H1 (cell line): ENCODE measurements around the gene ERFE. TPM values are rescaled to one million over a fixed set of nuclear protein-coding genes. Genes with fewer than 3 reads are reported as not detected.
A peak's percentile ranks its signal among the peaks of the same experiment; 100 is the strongest.

Source experiments
- CTCF ChIA-PET: fragments of 300-600 bp; sonication (Branson Sonifier 250); formaldehyde crosslinking; loops from one replicate; lab custom pipeline; 2021; ENCODE audit not compliant: partially characterized antibody; lab: Charles Lee
- POLR2A ChIA-PET: fragments of 300-600 bp; sonication (Branson Sonifier 250); formaldehyde crosslinking; loops from one replicate; lab custom pipeline; 2021; ENCODE audit warnings: inconsistent platforms; ENCODE audit not compliant: partially characterized antibody; lab: Charles Lee
- DNase-seq, 2 experiments: peaks; one replicate each; pipeline versions ENCODE4 v3.0.0 to v3.0.0-alpha.2; 2010 to 2022; ENCODE audit warnings: low spot score in 2 of 2, low read depth in 1 of 2, mixed read lengths in 1 of 2
- FAIRE-seq: peaks from 2 replicates; lab custom pipeline; 2011; peaks lifted over from hg19 to GRCh38; lab: Jason Lieb, UNC
- H2AFZ ChIP-seq: 2 replicates; pipeline ENCODE4 v1.8.1; 2012; ENCODE audit warnings: low read length, inconsistent platforms
- H2AK5ac ChIP-seq: 2 replicates; pipeline ENCODE4 v1.6.1; 2013; ENCODE audit warnings: low read depth, low read length
- H2BK120ac ChIP-seq: replicated peaks from 2 replicates; pipeline ENCODE3; 2013; ENCODE audit warnings: low read depth, low read length, inconsistent platforms
- H2BK12ac ChIP-seq: 2 replicates; pipeline ENCODE4 v1.6.1; 2013; ENCODE audit warnings: low read depth, low read length
- H2BK15ac ChIP-seq: 2 replicates; pipeline ENCODE4 v1.6.1; 2013; ENCODE audit warnings: low read length
- H2BK20ac ChIP-seq: 2 replicates; pipeline ENCODE4 v1.6.1; 2013; ENCODE audit warnings: low read length
- H2BK5ac ChIP-seq: 2 replicates; pipeline ENCODE4 v1.6.1; 2013; ENCODE audit warnings: low read depth, low read length
- H3K14ac ChIP-seq: 2 replicates; pipeline ENCODE4 v1.6.1; 2013; ENCODE audit warnings: inconsistent platforms; ENCODE audit not compliant: insufficient read length
- H3K18ac ChIP-seq: 2 replicates; pipeline ENCODE4 v1.6.1; 2013; ENCODE audit warnings: low read length; ENCODE audit errors: extremely low read depth
- H3K23ac ChIP-seq: 2 replicates; pipeline ENCODE4 v1.6.1; 2013; ENCODE audit warnings: inconsistent platforms; ENCODE audit not compliant: insufficient read length
- H3K23me2 ChIP-seq: 2 replicates; pipeline ENCODE4 v1.6.1; 2013; ENCODE audit warnings: low read depth, low read length
- H3K27ac ChIP-seq: 2 replicates; pipeline ENCODE4 v1.6.1; 2011; ENCODE audit warnings: low read depth, low read length, inconsistent platforms
- H3K27me3 ChIP-seq, 4 experiments: replicated peaks in 1 of 4; 1 replicate in 1 of 4; 2 replicates in 3 of 4; pipeline versions ENCODE4 v1.6.1 to v1.8.1; 2011 to 2013; ENCODE audit warnings: low read length in 3 of 4, mild to moderate bottlenecking in 3 of 4, inconsistent platforms in 2 of 4, mixed read lengths in 2 of 4, moderate library complexity in 1 of 4; ENCODE audit not compliant: control insufficient read depth in 3 of 4, insufficient read depth in 3 of 4; ENCODE audit errors: extremely low read depth in 1 of 4
- H3K36me3 ChIP-seq, 4 experiments: 2 replicates each; pipeline versions ENCODE4 v1.6.1 to v1.8.1; 2011 to 2013; ENCODE audit warnings: mild to moderate bottlenecking in 4 of 4, low read length in 3 of 4, moderate library complexity in 2 of 4, control low read depth in 1 of 4, inconsistent platforms in 1 of 4; ENCODE audit not compliant: insufficient read depth in 4 of 4, control insufficient read depth in 2 of 4
- H3K4ac ChIP-seq: replicated peaks from 2 replicates; pipeline ENCODE3; 2013; ENCODE audit warnings: low read length, low read depth, mixed read lengths, inconsistent platforms; ENCODE audit not compliant: insufficient read length
- H3K4me1 ChIP-seq, 4 experiments: replicated peaks in 1 of 4; 1 replicate in 1 of 4; 2 replicates in 3 of 4; pipeline versions ENCODE4 v1.6.1 to v1.8.1; 2011 to 2013; ENCODE audit warnings: low read length in 3 of 4, inconsistent platforms in 2 of 4, mixed read lengths in 1 of 4; ENCODE audit not compliant: insufficient read depth in 4 of 4, control insufficient read depth in 3 of 4
- H3K4me2 ChIP-seq, 2 experiments: 2 replicates each; pipeline versions ENCODE4 v1.6.1 to v1.8.1; 2011 to 2013; ENCODE audit warnings: low read depth in 2 of 2, low read length in 2 of 2, control low read depth in 1 of 2, inconsistent platforms in 1 of 2, mild to moderate bottlenecking in 1 of 2; ENCODE audit not compliant: insufficient read depth in 1 of 2
- H3K4me3 ChIP-seq, 4 experiments: fragments of 200-600, 300-600 bp in 1 of 4; sonication (generic), shearing (Covaris generic), sonication (Bioruptor Twin) in 1 of 4; 2 replicates each; pipeline versions ENCODE4 v1.5.1 to v1.8.1; 2011 to 2016; ENCODE audit warnings: low read length in 4 of 4, low read depth in 3 of 4, control low read depth in 2 of 4, inconsistent platforms in 2 of 4, mild to moderate bottlenecking in 2 of 4, mixed read lengths in 1 of 4, moderate library complexity in 1 of 4; ENCODE audit not compliant: insufficient read depth in 2 of 4; ENCODE audit errors: extremely low read depth in 1 of 4
- H3K56ac ChIP-seq: replicated peaks from 2 replicates; pipeline ENCODE3; 2013; ENCODE audit warnings: low read depth, mild to moderate bottlenecking, mixed read lengths, low read length, inconsistent platforms; ENCODE audit not compliant: insufficient read length
- H3K79me1 ChIP-seq: 2 replicates; pipeline ENCODE4 v1.6.1; 2013; ENCODE audit warnings: low read depth, low read length, control low read depth
- H3K79me2 ChIP-seq, 2 experiments: 2 replicates each; pipeline versions ENCODE4 v1.6.1 to v1.8.1; 2012 to 2013; ENCODE audit warnings: low read length in 2 of 2, mild to moderate bottlenecking in 2 of 2, inconsistent platforms in 1 of 2; ENCODE audit not compliant: insufficient read depth in 2 of 2, control insufficient read depth in 1 of 2
- H3K9ac ChIP-seq, 4 experiments: replicated peaks in 1 of 4; 1 replicate in 1 of 4; 2 replicates in 3 of 4; pipeline versions ENCODE4 v1.6.1 to v1.8.1; 2011 to 2013; ENCODE audit warnings: low read depth in 3 of 4, low read length in 3 of 4, control low read depth in 2 of 4, mild to moderate bottlenecking in 2 of 4, moderate library complexity in 2 of 4, inconsistent platforms in 1 of 4; ENCODE audit errors: extremely low read depth in 1 of 4
- H3K9me3 ChIP-seq, 2 experiments: 2 replicates each; pipeline versions ENCODE4 v1.6.1 to v1.8.1; 2012 to 2013; ENCODE audit warnings: mild to moderate bottlenecking in 2 of 2, moderate library complexity in 2 of 2, control low read depth in 1 of 2, inconsistent platforms in 1 of 2, low read depth in 1 of 2, low read length in 1 of 2, mixed read lengths in 1 of 2; ENCODE audit not compliant: insufficient read depth in 2 of 2
- H4K20me1 ChIP-seq, 2 experiments: replicated peaks in 1 of 2; 2 replicates each; pipeline versions ENCODE3 to v1.8.1; 2011 to 2013; ENCODE audit warnings: inconsistent platforms in 2 of 2, low read length in 2 of 2, mild to moderate bottlenecking in 1 of 2; ENCODE audit not compliant: insufficient read depth in 2 of 2, control insufficient read depth in 1 of 2
- H4K5ac ChIP-seq: 2 replicates; pipeline ENCODE4 v1.6.1; 2013; ENCODE audit warnings: low read length, low read depth, mixed read lengths, inconsistent platforms; ENCODE audit not compliant: insufficient read length
- H4K8ac ChIP-seq: 2 replicates; pipeline ENCODE4 v1.8.0; 2013; ENCODE audit warnings: mild to moderate bottlenecking, moderate library complexity, low read length, inconsistent platforms; ENCODE audit not compliant: insufficient read depth; ENCODE audit errors: extremely low read depth
- H4K91ac ChIP-seq: replicated peaks from 2 replicates; pipeline ENCODE3; 2013; ENCODE audit warnings: low read length, mixed read lengths, inconsistent platforms; ENCODE audit not compliant: insufficient read length
- ASH2L ChIP-seq: fragments of 200-600, 300-600 bp; sonication (generic); IDR thresholded peaks from one replicate; pipeline ENCODE4 v1.7.1; 2017; ENCODE audit warnings: low read length
- BACH1 ChIP-seq: IDR thresholded peaks from 2 replicates; pipeline ENCODE4 v1.6.1; 2012; ENCODE audit warnings: low read length, improper control_type of control experiment
- CEBPB ChIP-seq: IDR thresholded peaks from 2 replicates; pipeline ENCODE4 v1.6.1; 2012; ENCODE audit warnings: low read depth, low read length
- CHD1 ChIP-seq: IDR thresholded peaks from 2 replicates; pipeline ENCODE4 v1.6.1; 2012; ENCODE audit warnings: low read depth, low read length, improper control_type of control experiment
- E2F6 ChIP-seq: IDR thresholded peaks from 2 replicates; pipeline ENCODE4 v1.6.1; 2012; ENCODE audit warnings: inconsistent platforms
- JUN ChIP-seq: IDR thresholded peaks from 2 replicates; pipeline ENCODE4 v1.6.1; 2011; ENCODE audit warnings: low read depth, mild to moderate bottlenecking, improper control_type of control experiment, low read length
- KDM1A ChIP-seq: fragments of 200-600, 300-600 bp; sonication (generic); IDR thresholded peaks from 2 replicates; pipeline ENCODE4 v1.7.1; 2016; ENCODE audit warnings: mild to moderate bottlenecking, low read length, borderline replicate concordance
- NRF1 ChIP-seq: IDR thresholded peaks from 2 replicates; pipeline ENCODE4 v1.6.1; 2011; ENCODE audit warnings: mild to moderate bottlenecking, low read depth, low read length, improper control_type of control experiment
- SIX5 ChIP-seq: IDR thresholded peaks from 2 replicates; pipeline ENCODE4 v1.6.1; 2011; ENCODE audit warnings: mild to moderate bottlenecking, low read depth, low read length
- SP4 ChIP-seq: IDR thresholded peaks from 2 replicates; pipeline ENCODE4 v1.6.1; 2012; ENCODE audit warnings: low read length, inconsistent platforms
- SRF ChIP-seq: IDR thresholded peaks from 2 replicates; pipeline ENCODE4 v1.6.1; 2011; ENCODE audit warnings: mild to moderate bottlenecking, low read depth, low read length, moderate library complexity
- SUZ12 ChIP-seq: fragments of 200-600 bp; sonication (generic); IDR thresholded peaks from 2 replicates; pipeline ENCODE4 v1.6.1; 2012; ENCODE audit warnings: mild to moderate bottlenecking, inconsistent platforms, low read length, moderate library complexity, mixed read lengths
- TAF7 ChIP-seq: optimal IDR thresholded peaks from 2 replicates; pipeline ENCODE3; 2011; ENCODE audit warnings: low read depth, mild to moderate bottlenecking, inconsistent platforms, low read length, moderate library complexity, borderline replicate concordance
- WGBS, 2 experiments: shearing (Covaris generic) in 1 of 2; methylation state at CpG; one replicate each; pipeline versions ENCODE4 v1.1.6 to v1.1.7; 2013 to 2015; ENCODE audit warnings: low lambda C conversion rate in 2 of 2, mixed read lengths in 2 of 2, inconsistent platforms in 1 of 2, low coverage in 1 of 2, missing lambda C conversion rate in 1 of 2; ENCODE audit not compliant: insufficient replicate concordance in 2 of 2, insufficient coverage in 1 of 2, insufficient read length in 1 of 2; ENCODE audit errors: extremely low coverage in 1 of 2, missing lambda C conversion rate in 1 of 2; 5-methylcytosine and 5-hydroxymethylcytosine counted together
- polyA plus RNA-seq, 7 experiments: library from polyadenylated mRNA; depleted of rRNA in 3 of 7; stranded (reverse) in 5 of 7; unstranded in 2 of 7; fragments of >200 nt in 5 of 7; fragments of 200-250 nt in 2 of 7; gene quantifications; 1 replicate in 5 of 7; 2 replicates in 1 of 7; 4 replicates in 1 of 7; pipeline versions ENCODE4 v1.2.1 to v1.2.3, GENCODE V29; 2011 to 2013; ENCODE audit warnings: missing spikeins in 2 of 7, mixed read lengths in 2 of 7
- total RNA-seq: library from RNA; stranded (reverse); fragmentation: NEBNext Ultra II Directional; extraction: Animal tissue kit (Norgen Biotek cat#: 25700); gene quantifications from 2 replicates; pipeline ENCODE4 v1.2.1, GENCODE V29; 2021

The ERFE gene
- total and polyA plus RNA-seq, 2 of the 8 experiments (the other 6 are each of a cell fraction or from before 2014, with no cell fraction given): 2.5 to 3.6 TPM

- DNase-seq: no peak
- no peak within 1 kb of the TSS for H4K5ac ChIP-seq
- H4K20me1 ChIP-seq: no peaks in the 10 kb centered on the region
- no peak within 1 kb of the TSS for H2BK120ac ChIP-seq
- no peak for FAIRE-seq
- H3K9ac ChIP-seq: no peak within 1 kb of the TSS
- H2AK5ac ChIP-seq: no peak within 1 kb of the TSS
- H3K4ac ChIP-seq: peak within 1 kb of the TSS; percentile 38
- no peak within 1 kb of the TSS; the same call in 1 of the 2 replicates for H2AFZ ChIP-seq
- H3K4me3 ChIP-seq: no peak within 1 kb of the TSS
- no peaks in the 10 kb centered on the region for H3K27me3 ChIP-seq
- ChIA-PET CTCF (interaction anchor here (0.6 to 7.1 kb wide), 42 partner anchors 9 to 650 kb away, joined by 3 to 72 read pairs (median 4); partner anchors contain the start of genes ERFE and SCLY), POLR2A (interaction anchor here (0.9 to 1.7 kb wide), 4 partner anchors 8 to 39 kb away, joined by 3 to 5 read pairs (median 4); partner anchors contain the start of gene ESPNL)
- H3K4me2 ChIP-seq: no peak within 1 kb of the TSS
- no peaks in the 10 kb centered on the region for H3K23me2 ChIP-seq
- H3K27ac ChIP-seq: no peak within 1 kb of the TSS
- H3K56ac ChIP-seq: no peak within 1 kb of the TSS
- no peak within 1 kb of the TSS for H3K14ac ChIP-seq
- no peak within 1 kb of the TSS for H4K91ac ChIP-seq
- 88% methylated on average over 16 of the region's 22 CpGs; no CpG with 5 or more reads in 1 of the 2 experiments for WGBS, 2 experiments
- H3K79me1 ChIP-seq: no peaks in the 10 kb centered on the region
- 0 out of 2 replicates have a peak within 1 kb of the TSS, but pooled peaks have one; percentile 5 for H2BK15ac ChIP-seq
- H3K36me3 ChIP-seq: no peaks in the 10 kb centered on the region
- H2BK20ac ChIP-seq: no peak within 1 kb of the TSS
- H3K23ac ChIP-seq: no peak within 1 kb of the TSS
- H2BK12ac ChIP-seq: no peak within 1 kb of the TSS
- H3K9me3 ChIP-seq: no peaks in the 10 kb centered on the region
- no peaks in the 10 kb centered on the region for H3K4me1 ChIP-seq
- no peak within 1 kb of the TSS for H2BK5ac ChIP-seq
- peak within 1 kb of the TSS; percentile 74 for H4K8ac ChIP-seq
- TF ChIP-seq CHD1 (no peak), SP4 (no peak), CEBPB (no peak), NRF1 (no peak), SIX5 (no peak), SUZ12 (no peak), KDM1A (no peak), JUN (no peak), SRF (no peak), TAF7 (no peak), BACH1 (no peak), E2F6 (no peak), ASH2L (no peak)
- no peak within 1 kb of the TSS for H3K18ac ChIP-seq
- no peaks in the 10 kb centered on the region for H3K79me2 ChIP-seq
Measured at GRCh38 chr2:238138331-238139195, 20.2 kb upstream of the ERFE start, which contains the start of gene KLHL30. Gene KLHL30 (plus strand): TSS chr2:238138668. CDS start chr2:238140755, 2,087 bp downstream.
